ENCODE data around the gene PTP4A2.

Gene PTP4A2
- 329 to 453 (median 370) reads per million in 4 experiments for total RNA-seq

GRCh38 chr1:31938184-31938975 lies at the start of gene PTP4A2:
Gene PTP4A2 (minus strand): TSS chr1:31938368. CDS start chr1:31919065, 19,303 bp downstream.
- peak; percentile 65 for DNase-seq

GRCh38 chr1:31987135-31987619 lies 49.0 kb upstream of the PTP4A2 start:
- no peak for DNase-seq

GRCh38 chr1:31985430-31985829 lies 47.3 kb upstream of the PTP4A2 start:
- DNase-seq: no peak

GRCh38 chr1:31984419-31985347 lies 46.5 kb upstream of the PTP4A2 start:
- no peak for DNase-seq

- DNase-seq: no peak
Measured at GRCh38 chr1:31981972-31982371, 43.8 kb upstream of the PTP4A2 start.

- DNase-seq: no peak
Measured at GRCh38 chr1:31981456-31981839, 43.3 kb upstream of the PTP4A2 start.

GRCh38 chr1:31980835-31981455 lies 42.8 kb upstream of the PTP4A2 start:
- DNase-seq: no peak

- DNase-seq: no peak
Measured at GRCh38 chr1:31978843-31979400, 40.8 kb upstream of the PTP4A2 start.

GRCh38 chr1:31977385-31978131 lies 39.4 kb upstream of the PTP4A2 start:
- no peak for DNase-seq

- DNase-seq: no peak
Measured at GRCh38 chr1:31976401-31976800, 38.2 kb upstream of the PTP4A2 start.

GRCh38 chr1:31970873-31971272 lies 32.7 kb upstream of the PTP4A2 start:
- DNase-seq: no peak

- DNase-seq: no peak
Measured at GRCh38 chr1:31961536-31961935, 23.4 kb upstream of the PTP4A2 start.

- DNase-seq: no peak
Measured at GRCh38 chr1:31959521-31960340, 21.6 kb upstream of the PTP4A2 start.

- DNase-seq: no peak
Measured at GRCh38 chr1:31957701-31958674, 19.8 kb upstream of the PTP4A2 start.

- peak; percentile 26 for DNase-seq
Measured at GRCh38 chr1:31955917-31956736, 18.0 kb upstream of the PTP4A2 start.

GRCh38 chr1:31954607-31955283 lies 16.6 kb upstream of the PTP4A2 start:
- DNase-seq: no peak

GRCh38 chr1:31952825-31953220 lies 14.7 kb upstream of the PTP4A2 start:
- DNase-seq: no peak

- DNase-seq: no peak
Measured at GRCh38 chr1:31951276-31951675, 13.1 kb upstream of the PTP4A2 start.
